Measurements from ENCODE around the gene SAMD11. TPM values are rescaled to one million over a fixed set of nuclear protein-coding genes. Genes with fewer than 3 reads are reported as not detected.

Gene SAMD11
- total and polyA plus RNA-seq, 2 of the 13 experiments (the other 11 are each of a cell fraction or from before 2014, with no cell fraction given) = 0.11 TPM; not detected in 1

GRCh38 chr1:962381-963300 lies 38.9 kb downstream of the SAMD11 start:
- Histone ChIP-seq H3K36me3 (replicated peaks in 1 of 2; ENCODE audit: control insufficient read depth in 1 of 2, insufficient read depth in 2 of 2, low read length in 2 of 2) (peaks cover under 1 to 6% of the 10 kb centered on the region in 2 experiments; a peak in 2 of 5 replicates), H3K4me1 (ENCODE audit: insufficient read depth, low read length) (peaks cover 27% of the 10 kb centered on the region), H3K79me2 (ENCODE audit: insufficient read depth, low read length) (peaks cover 12% of the 10 kb centered on the region), H3K4me2 (ENCODE audit: low read depth, low read length) (no peak overlapping the region), H3K9me3 (ENCODE audit: low read length) (no peaks in the 10 kb centered on the region), H3K27ac (ENCODE audit: extremely low read length, insufficient read depth, low read length) (no peak overlapping the region), H3K4me3 (replicated peaks in 1 of 3; ENCODE audit: insufficient read depth in 1 of 3, low read depth in 2 of 3, low read length in 3 of 3) (no peak overlapping the region), H3K9ac (ENCODE audit: insufficient read depth, low read depth, low read length) (no peak overlapping the region), H2AFZ (ENCODE audit: low read length) (no peak overlapping the region), H4K20me1 (ENCODE audit: insufficient read depth, low read length) (peaks cover 9% of the 10 kb centered on the region), H3K27me3 (ENCODE audit: control insufficient read depth in 1 of 2, insufficient read depth in 2 of 2, low read length in 2 of 2) (peaks cover 0 to 4% of the 10 kb centered on the region in 2 experiments; a peak in 2 of 5 replicates)
- intact Hi-C loops (cut with micrococcal nuclease; ENCODE audit: unreplicated experiment) = no loop called here
- FAIRE-seq = no peak
- ChIA-PET POLR2A (no interaction called here), CTCF (ENCODE audit: low intra/inter-chr PET ratio, low total read pairs) (no interaction called here)
- no peak for DNase-seq (ENCODE audit: low spot score)
- 97% methylated on average over 22 of the region's 57 CpGs for WGBS (ENCODE audit: low lambda C conversion rate)
- BruUV-seq (replicated peaks) = no TSS peak
- ATAC-seq = no peak
- in situ Hi-C loops (cut with HindIII; ENCODE audit: extremely low pct_ligation_motif_present, low pct_unique_long_range_greater_than_20kb) = no loop called here
- TF ChIP-seq TEAD2 (CRISPR knock-in tag; IDR thresholded peaks at IDR 0.05) = no peak
- no peak for TF ChIP-seq POLR2AphosphoS5 (IDR thresholded peaks at IDR 0.05; ENCODE audit: low read depth, low read length)
- TF ChIP-seq TIGD3 (CRISPR knock-in tag; IDR thresholded peaks at IDR 0.05; ENCODE audit: borderline replicate concordance) = no peak
- no peak for TF ChIP-seq ZNF331 (CRISPR knock-in tag; IDR thresholded peaks at IDR 0.05)
- TF ChIP-seq TRIM24 (CRISPR knock-in tag; IDR thresholded peaks at IDR 0.05) = no peak
- no peak for TF ChIP-seq ZNF142 (CRISPR knock-in tag; IDR thresholded peaks at IDR 0.05)
- no peak for TF ChIP-seq TGIF2 (CRISPR knock-in tag; IDR thresholded peaks at IDR 0.05)
- TF ChIP-seq MTF2 (CRISPR knock-in tag; IDR thresholded peaks at IDR 0.05; ENCODE audit: borderline replicate concordance) = no peak
- no peak for TF ChIP-seq BHLHE40 (IDR thresholded peaks at IDR 0.05; ENCODE audit: low read length)
- no peak for TF ChIP-seq HES4 (CRISPR knock-in tag; IDR thresholded peaks at IDR 0.05; ENCODE audit: borderline replicate concordance)
- TF ChIP-seq IKZF1 (IDR thresholded peaks at IDR 0.05) = no peak
- no peak for TF ChIP-seq ZNF740 (CRISPR knock-in tag; IDR thresholded peaks at IDR 0.05)
- no peak for TF ChIP-seq HNF1B (CRISPR knock-in tag; IDR thresholded peaks at IDR 0.05)
- TF ChIP-seq MAFG (CRISPR knock-in tag; IDR thresholded peaks at IDR 0.05) = no peak
- no peak for TF ChIP-seq IKZF4 (CRISPR knock-in tag; IDR thresholded peaks at IDR 0.05; ENCODE audit: borderline replicate concordance, low read depth, not compliant biosample characterization)

All from HepG2 (cell line).